ENCODE measurements around the gene VGF.
A peak's percentile ranks its signal among the peaks of the same experiment; 100 is the strongest.
"Not testable (repeated sequence)": the region's sequence is repeated elsewhere in the genome, so short reads cannot be mapped to it uniquely, and the experiment has no call there.

VGF gene

DNA sequence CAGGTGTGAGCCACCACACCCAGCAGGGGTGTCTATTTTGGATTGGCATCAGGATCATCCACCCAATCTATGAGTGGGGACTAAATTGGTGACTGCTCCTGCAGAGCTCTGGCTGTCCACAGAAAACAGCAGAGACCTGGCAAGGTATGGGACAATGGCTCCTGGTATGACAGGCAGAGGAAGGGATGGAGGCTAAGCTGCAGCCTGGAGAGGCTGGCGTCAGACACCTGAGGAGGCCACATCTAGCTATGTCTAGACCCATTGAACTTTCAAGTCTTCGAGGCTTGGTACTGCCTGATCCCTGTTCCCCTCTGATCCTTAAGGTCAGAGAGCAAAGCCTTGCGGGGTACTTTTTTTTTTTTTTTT is 41.7 kb downstream of the VGF start:
- H3K23ac ChIP-seq (ENCODE audit: low read length), result no peak overlapping the region
- peak overlapping the region; percentile 5 for H4K8ac ChIP-seq (ENCODE audit: low read depth, low read length)
- DNase-seq, result peak in 1 of 2 donors; percentile 51
- no peak overlapping the region for H3K18ac ChIP-seq (ENCODE audit: low read length)
- H3K4me1 ChIP-seq (ENCODE audit: control insufficient read depth in 1 of 2, insufficient read depth in 2 of 2, low read length in 2 of 2), result peaks cover 43 to 60% of the 10 kb centered on the region in 2 experiments
- H3K79me2 ChIP-seq (ENCODE audit: control insufficient read depth, insufficient read depth, low read length, poor library complexity), result peaks cover 9% of the 10 kb centered on the region
- H3K4me2 ChIP-seq (ENCODE audit: low read length), result no peak overlapping the region
- H3K4me3 ChIP-seq (ENCODE audit: low read depth, low read length), result no peak overlapping the region
- peak overlapping the region; percentile 84 for H2BK120ac ChIP-seq (ENCODE audit: insufficient read depth, low read length, poor library complexity)
- no peak overlapping the region for H3K27ac ChIP-seq (ENCODE audit: low read depth, low read length)
- H2AFZ ChIP-seq (ENCODE audit: insufficient read depth, low read length, poor library complexity), result no peak overlapping the region
- H3K9me3 ChIP-seq (ENCODE audit: insufficient read depth, low read depth, low read length), result peaks cover 4% of the 10 kb centered on the region
- peak overlapping the region; percentile 74 for H2BK5ac ChIP-seq (ENCODE audit: low read depth, low read length, poor library complexity)
- H3K4ac ChIP-seq (ENCODE audit: low read depth, low read length), result no peak overlapping the region
- H3K14ac ChIP-seq (ENCODE audit: low read length), result peak overlapping the region; percentile 39
- H3K27me3 ChIP-seq (ENCODE audit: insufficient read depth, low read length), result no peaks in the 10 kb centered on the region
- H4K91ac ChIP-seq (ENCODE audit: low read depth, low read length), result peak overlapping the region; percentile 94
- peak overlapping the region; percentile 81 for H2BK12ac ChIP-seq (ENCODE audit: low read length)
- no CpG with 5 or more reads among the region's 3 CpGs for WGBS (ENCODE audit: extremely low coverage, insufficient coverage, insufficient read length)
- H3K9ac ChIP-seq (ENCODE audit: low read length), result no peak overlapping the region
- H4K12ac ChIP-seq (ENCODE audit: low read depth, low read length), result no peak overlapping the region
- peak overlapping the region; percentile 6 for H2AK5ac ChIP-seq (ENCODE audit: low read length)
- peaks cover 55% of the 10 kb centered on the region for H3K79me1 ChIP-seq (ENCODE audit: low read length)
- no peaks in the 10 kb centered on the region for H3K36me3 ChIP-seq (ENCODE audit: control insufficient read depth in 1 of 2, insufficient read depth in 2 of 2, low read length in 2 of 2)

DNA sequence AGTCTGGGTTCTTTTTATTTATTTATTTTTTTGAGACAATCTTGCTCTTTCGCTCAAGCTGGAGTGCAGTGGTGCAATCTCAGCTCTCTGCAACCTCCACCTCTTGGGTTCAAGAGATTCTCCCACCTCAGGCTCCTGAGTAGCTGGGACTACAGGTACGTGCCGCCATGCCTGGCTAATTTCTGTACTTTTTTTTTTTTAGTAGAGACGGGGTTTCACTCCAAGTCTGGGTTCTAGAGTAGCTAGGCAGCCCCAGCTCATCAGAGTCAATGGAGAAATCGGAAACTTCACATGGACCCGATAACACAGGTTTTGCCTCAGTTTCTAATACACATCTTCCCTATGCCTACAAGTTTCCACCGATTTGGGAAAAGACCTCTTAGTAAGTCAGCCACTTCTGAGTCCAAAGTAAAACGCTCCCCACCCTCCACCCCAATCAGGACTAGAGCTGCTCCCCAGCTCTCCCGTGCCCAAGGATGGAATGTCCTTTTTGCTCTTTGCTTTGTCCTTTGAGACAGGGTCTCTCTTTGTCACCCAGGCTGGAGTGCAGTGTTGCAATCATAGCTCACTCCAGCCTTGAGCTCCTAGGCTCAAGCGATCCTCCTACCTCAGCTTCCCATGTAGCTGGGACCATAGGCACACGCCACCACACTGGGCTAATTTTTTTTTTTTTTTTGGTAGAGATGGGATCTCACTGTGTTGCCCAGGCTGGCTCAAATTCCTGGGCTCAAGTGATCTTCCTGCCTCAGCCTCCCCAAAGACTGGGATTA is 42.3 kb downstream of the VGF start:
- peak overlapping the region; percentile 94 for H3K27ac ChIP-seq (ENCODE audit: low read depth, low read length)

DNA sequence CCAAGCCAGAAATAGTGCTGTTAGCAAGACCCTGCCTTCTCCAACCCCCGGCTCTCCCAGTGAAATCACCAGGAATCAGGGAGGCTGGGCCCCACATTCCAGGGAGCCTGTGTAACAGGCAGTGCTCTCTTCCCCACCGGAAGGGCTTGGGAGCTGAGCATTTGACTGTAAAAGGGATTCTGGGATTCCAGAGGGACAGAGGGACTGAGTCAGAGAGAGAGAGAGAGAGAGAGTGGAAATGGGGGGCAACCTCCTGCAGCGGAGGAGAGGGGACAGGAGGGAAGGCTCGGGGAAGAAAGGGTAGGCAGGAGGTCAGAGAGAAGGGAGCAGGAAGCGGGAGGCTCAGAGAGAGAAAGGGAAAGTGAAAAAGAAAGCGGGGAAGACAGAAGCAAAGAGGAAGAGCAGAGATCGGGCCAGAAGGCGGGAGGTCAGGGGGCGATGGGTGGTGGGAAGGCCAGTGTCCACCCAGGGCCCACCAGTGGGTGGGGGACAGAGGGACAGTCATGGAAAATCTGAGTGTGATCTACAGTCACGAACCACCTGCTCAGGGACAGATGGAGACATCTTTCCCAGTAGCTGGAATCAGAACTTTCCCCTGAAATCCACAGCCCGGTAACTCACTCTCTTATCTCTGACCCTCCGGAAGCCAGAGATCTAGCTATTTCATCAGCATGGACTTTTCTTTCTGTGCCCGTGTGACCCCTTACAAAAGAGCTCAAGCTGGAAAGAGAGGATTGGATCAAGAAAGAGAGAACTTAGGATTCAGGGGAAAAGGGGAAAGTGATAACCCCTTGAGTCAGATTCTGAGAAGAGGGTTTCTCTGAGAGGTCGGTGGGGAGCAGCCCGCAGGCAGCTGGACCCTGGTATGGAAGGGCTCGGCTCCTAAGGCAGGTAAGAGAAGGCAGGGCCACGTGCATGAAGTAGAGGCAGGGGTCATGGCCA is 43.1 kb downstream of the VGF start:
- H3K14ac ChIP-seq (ENCODE audit: low read length), result peak overlapping the region; percentile 77
- no peaks in the 10 kb centered on the region for H3K36me3 ChIP-seq (ENCODE audit: control insufficient read depth in 1 of 2, insufficient read depth in 2 of 2, low read length in 2 of 2)
- peak overlapping the region; percentile 93 for H2BK5ac ChIP-seq (ENCODE audit: low read depth, low read length, poor library complexity)
- no peak overlapping the region for H3K23ac ChIP-seq (ENCODE audit: low read length)
- peak overlapping the region; percentile 11 for H3K4me2 ChIP-seq (ENCODE audit: low read length)
- no peak overlapping the region for H3K4me3 ChIP-seq (ENCODE audit: low read depth, low read length)
- no CpG with 5 or more reads among the region's 17 CpGs for WGBS (ENCODE audit: extremely low coverage, insufficient coverage, insufficient read length)
- H3K27me3 ChIP-seq (ENCODE audit: insufficient read depth, low read length), result no peaks in the 10 kb centered on the region
- H2AK5ac ChIP-seq (ENCODE audit: low read length), result peak overlapping the region; percentile 94
- H4K91ac ChIP-seq (ENCODE audit: low read depth, low read length), result peak overlapping the region; percentile 94
- H4K12ac ChIP-seq (ENCODE audit: low read depth, low read length), result peak overlapping the region; percentile 63
- H4K8ac ChIP-seq (ENCODE audit: low read depth, low read length), result peak overlapping the region; percentile 90
- H3K9ac ChIP-seq (ENCODE audit: low read length), result no peak overlapping the region
- H2BK120ac ChIP-seq (ENCODE audit: insufficient read depth, low read length, poor library complexity), result peak overlapping the region; percentile 84
- peaks cover 5% of the 10 kb centered on the region for H3K79me2 ChIP-seq (ENCODE audit: control insufficient read depth, insufficient read depth, low read length, poor library complexity)
- H2BK12ac ChIP-seq (ENCODE audit: low read length), result peak overlapping the region; percentile 95
- H2AFZ ChIP-seq (ENCODE audit: insufficient read depth, low read length, poor library complexity), result no peak overlapping the region
- peak overlapping the region; percentile 72 for H3K18ac ChIP-seq (ENCODE audit: low read length)
- H3K9me3 ChIP-seq (ENCODE audit: insufficient read depth, low read depth, low read length), result peaks cover 2% of the 10 kb centered on the region
- DNase-seq, result peak; percentile 84 to 94
- H3K79me1 ChIP-seq (ENCODE audit: low read length), result peaks cover 55% of the 10 kb centered on the region
- H3K4me1 ChIP-seq (ENCODE audit: control insufficient read depth in 1 of 2, insufficient read depth in 2 of 2, low read length in 2 of 2), result peaks cover 40 to 56% of the 10 kb centered on the region in 2 experiments
- peak overlapping the region; percentile 94 for H3K27ac ChIP-seq (ENCODE audit: low read depth, low read length)
- peak overlapping the region; percentile 53 for H3K4ac ChIP-seq (ENCODE audit: low read depth, low read length)

More for the DNA sequence above, 42.3 kb downstream of the VGF start:
- H3K23ac ChIP-seq (ENCODE audit: low read length), result no peak overlapping the region
- H3K36me3 ChIP-seq (ENCODE audit: control insufficient read depth in 1 of 2, insufficient read depth in 2 of 2, low read length in 2 of 2), result no peaks in the 10 kb centered on the region
- H3K9me3 ChIP-seq (ENCODE audit: insufficient read depth, low read depth, low read length), result peaks cover 2% of the 10 kb centered on the region
- H4K91ac ChIP-seq (ENCODE audit: low read depth, low read length), result peak overlapping the region; percentile 94
- H4K8ac ChIP-seq (ENCODE audit: low read depth, low read length), result peak overlapping the region; percentile 5
- no peak overlapping the region for H3K4me2 ChIP-seq (ENCODE audit: low read length)
- H3K79me2 ChIP-seq (ENCODE audit: control insufficient read depth, insufficient read depth, low read length, poor library complexity), result peaks cover 6% of the 10 kb centered on the region
- H3K9ac ChIP-seq (ENCODE audit: low read length), result no peak overlapping the region
- H2BK120ac ChIP-seq (ENCODE audit: insufficient read depth, low read length, poor library complexity), result peak overlapping the region; percentile 84
- H4K12ac ChIP-seq (ENCODE audit: low read depth, low read length), result no peak overlapping the region
- H3K27me3 ChIP-seq (ENCODE audit: insufficient read depth, low read length), result no peaks in the 10 kb centered on the region
- H3K4me3 ChIP-seq (ENCODE audit: low read depth, low read length), result no peak overlapping the region
- WGBS (ENCODE audit: extremely low coverage, insufficient coverage, insufficient read length), result no CpG with 5 or more reads among the region's 11 CpGs
- no peak overlapping the region for H3K4ac ChIP-seq (ENCODE audit: low read depth, low read length)
- peaks cover 54% of the 10 kb centered on the region for H3K79me1 ChIP-seq (ENCODE audit: low read length)
- peak overlapping the region; percentile 74 for H2BK5ac ChIP-seq (ENCODE audit: low read depth, low read length, poor library complexity)
- peak overlapping the region; percentile 6 for H2AK5ac ChIP-seq (ENCODE audit: low read length)
- no peak overlapping the region for H2AFZ ChIP-seq (ENCODE audit: insufficient read depth, low read length, poor library complexity)
- H2BK12ac ChIP-seq (ENCODE audit: low read length), result peak overlapping the region; percentile 19
- H3K18ac ChIP-seq (ENCODE audit: low read length), result no peak overlapping the region
- peak overlapping the region; percentile 18 for H3K14ac ChIP-seq (ENCODE audit: low read length)
- H3K4me1 ChIP-seq (ENCODE audit: control insufficient read depth in 1 of 2, insufficient read depth in 2 of 2, low read length in 2 of 2), result peaks cover 41 to 55% of the 10 kb centered on the region in 2 experiments
- peak in 1 of 2 donors; percentile 57 for DNase-seq

DNA sequence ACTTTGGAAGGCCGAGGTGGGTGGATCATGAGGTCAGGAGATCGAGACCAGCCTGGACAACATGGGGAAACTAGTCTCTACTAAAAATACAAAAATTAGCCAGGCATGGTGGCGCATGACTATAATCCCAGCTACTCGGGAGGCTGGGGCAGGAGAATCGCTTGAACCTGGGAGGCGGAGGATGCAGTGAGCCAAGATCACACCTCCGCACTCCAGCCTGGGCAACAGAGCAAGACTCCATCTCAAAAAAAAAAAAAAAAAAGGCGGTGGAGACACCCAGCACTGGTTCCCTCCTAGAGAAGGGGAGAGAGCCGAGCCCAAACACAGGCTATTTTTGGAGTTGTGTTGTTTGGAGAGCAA is 43.8 kb downstream of the VGF start:
- Histone ChIP-seq H3K18ac (ENCODE audit: low read length) (peak overlapping the region; percentile 72), H3K4me1 (ENCODE audit: control insufficient read depth in 1 of 2, insufficient read depth in 2 of 2, low read length in 2 of 2) (peaks cover 42 to 53% of the 10 kb centered on the region in 2 experiments), H3K4ac (ENCODE audit: low read depth, low read length) (peak overlapping the region; percentile 56), H3K27ac (ENCODE audit: low read depth, low read length) (peak overlapping the region; percentile 94), H2BK12ac (ENCODE audit: low read length) (peak overlapping the region; percentile 96), H4K91ac (ENCODE audit: low read depth, low read length) (peak overlapping the region; percentile 94), H2BK120ac (ENCODE audit: insufficient read depth, low read length, poor library complexity) (peak overlapping the region; percentile 94), H2AK5ac (ENCODE audit: low read length) (peak overlapping the region; percentile 91), H2BK5ac (ENCODE audit: low read depth, low read length, poor library complexity) (peak overlapping the region; percentile 93), H3K14ac (ENCODE audit: low read length) (peak overlapping the region; percentile 82), H2AFZ (ENCODE audit: insufficient read depth, low read length, poor library complexity) (peak overlapping the region; percentile 32), H3K4me2 (ENCODE audit: low read length) (peak overlapping the region; percentile 11), H3K79me1 (ENCODE audit: low read length) (peaks cover 56% of the 10 kb centered on the region), H4K8ac (ENCODE audit: low read depth, low read length) (peak overlapping the region; percentile 90)
- H3K9me3 ChIP-seq (ENCODE audit: insufficient read depth, low read depth, low read length); H3K36me3 ChIP-seq (ENCODE audit: control insufficient read depth in 1 of 2, insufficient read depth in 2 of 2, low read length in 2 of 2); H3K79me2 ChIP-seq (ENCODE audit: control insufficient read depth, insufficient read depth, low read length, poor library complexity); DNase-seq; H3K27me3 ChIP-seq (ENCODE audit: insufficient read depth, low read length); H4K12ac ChIP-seq (ENCODE audit: low read depth, low read length); H3K4me3 ChIP-seq (ENCODE audit: low read depth, low read length); H3K9ac ChIP-seq (ENCODE audit: low read length); H3K23ac ChIP-seq (ENCODE audit: low read length): not testable (repeated sequence)
- no CpG with 5 or more reads among the region's 9 CpGs for WGBS (ENCODE audit: extremely low coverage, insufficient coverage, insufficient read length)

All from trophoblast cell (in vitro differentiated cells and primary cell).